ENCODE measurements around the gene HYAL4. TPM values are rescaled to one million over a fixed set of nuclear protein-coding genes. Genes with fewer than 3 reads are reported as not detected.
"Not testable (repeated sequence)": the region's sequence is repeated elsewhere in the genome, so short reads cannot be mapped to it uniquely, and the experiment has no call there.

Gene HYAL4
- total and polyA plus RNA-seq, 8 donors: 0.78 TPM; not detected in 7

DNA sequence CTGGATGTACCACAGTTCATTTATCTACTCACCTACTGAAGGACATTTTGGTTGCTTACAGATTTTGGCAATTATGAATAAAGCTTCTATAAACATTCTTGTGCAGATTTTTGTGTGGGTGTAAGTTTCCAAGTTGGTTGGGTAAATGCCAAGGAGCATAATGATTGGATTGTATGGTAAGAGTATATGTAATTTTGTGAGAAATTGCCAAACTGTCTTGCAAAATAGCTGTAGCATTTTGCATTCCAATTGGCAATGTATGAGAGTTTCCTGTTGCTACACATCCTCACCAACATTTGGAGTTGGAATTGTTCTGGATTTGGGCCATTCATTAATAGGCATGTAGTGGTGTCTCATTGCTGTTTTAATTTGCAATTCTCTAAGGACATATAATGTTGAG, 33.9 kb upstream of the HYAL4 start:
- H3K9me3 ChIP-seq: peaks cover 0 to 12% (median 3%) of the 10 kb centered on the region in 4 donors
- no peak overlapping the region for H3K4me3 ChIP-seq
- DNase-seq: no peak
- TF ChIP-seq EP300 (IDR thresholded peaks at IDR 0.05) (no peak), POLR2AphosphoS5 (IDR thresholded peaks at IDR 0.05) (no peak), POLR2A (IDR thresholded peaks at IDR 0.05) (no peak)
- TF ChIP-seq, protein P1, sequence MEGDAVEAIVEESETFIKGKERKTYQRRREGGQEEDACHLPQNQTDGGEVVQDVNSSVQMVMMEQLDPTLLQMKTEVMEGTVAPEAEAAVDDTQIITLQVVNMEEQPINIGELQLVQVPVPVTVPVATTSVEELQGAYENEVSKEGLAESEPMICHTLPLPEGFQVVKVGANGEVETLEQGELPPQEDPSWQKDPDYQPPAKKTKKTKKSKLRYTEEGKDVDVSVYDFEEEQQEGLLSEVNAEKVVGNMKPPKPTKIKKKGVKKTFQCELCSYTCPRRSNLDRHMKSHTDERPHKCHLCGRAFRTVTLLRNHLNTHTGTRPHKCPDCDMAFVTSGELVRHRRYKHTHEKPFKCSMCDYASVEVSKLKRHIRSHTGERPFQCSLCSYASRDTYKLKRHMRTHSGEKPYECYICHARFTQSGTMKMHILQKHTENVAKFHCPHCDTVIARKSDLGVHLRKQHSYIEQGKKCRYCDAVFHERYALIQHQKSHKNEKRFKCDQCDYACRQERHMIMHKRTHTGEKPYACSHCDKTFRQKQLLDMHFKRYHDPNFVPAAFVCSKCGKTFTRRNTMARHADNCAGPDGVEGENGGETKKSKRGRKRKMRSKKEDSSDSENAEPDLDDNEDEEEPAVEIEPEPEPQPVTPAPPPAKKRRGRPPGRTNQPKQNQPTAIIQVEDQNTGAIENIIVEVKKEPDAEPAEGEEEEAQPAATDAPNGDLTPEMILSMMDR (IDR thresholded peaks at IDR 0.05): no peak
- no peak overlapping the region for H3K27ac ChIP-seq
- H3K27me3 ChIP-seq: no peaks in the 10 kb centered on the region
- no peaks in the 10 kb centered on the region for H3K36me3 ChIP-seq
- intact Hi-C loops (cut with DNase I; ENCODE audit: low total_unique reads): no loop called here
- H3K4me1 ChIP-seq: no peaks in the 10 kb centered on the region

DNA sequence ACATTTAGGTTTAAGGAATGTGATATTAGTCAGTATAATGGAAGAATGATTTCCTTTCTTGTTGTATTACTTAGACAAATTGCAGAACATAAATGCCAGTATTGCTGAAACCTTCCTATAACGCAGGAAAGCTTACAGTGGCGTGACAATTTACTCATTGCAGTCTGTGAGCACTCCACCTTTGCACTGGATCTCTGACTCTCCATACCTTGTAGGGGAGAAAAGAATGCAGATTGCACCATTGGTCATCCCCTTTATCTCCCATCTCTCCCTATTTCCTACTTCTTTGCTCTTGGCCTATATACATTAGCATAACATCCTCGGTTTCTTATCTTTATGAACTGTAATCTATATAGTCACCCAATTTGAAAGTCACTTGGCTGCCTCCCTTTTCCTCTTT, 28.1 kb upstream of the HYAL4 start:
- DNase-seq: no peak
- 70 to 77% (median 76%) methylated on average over 3 of the region's 3 CpGs for WGBS, 5 donors

DNA sequence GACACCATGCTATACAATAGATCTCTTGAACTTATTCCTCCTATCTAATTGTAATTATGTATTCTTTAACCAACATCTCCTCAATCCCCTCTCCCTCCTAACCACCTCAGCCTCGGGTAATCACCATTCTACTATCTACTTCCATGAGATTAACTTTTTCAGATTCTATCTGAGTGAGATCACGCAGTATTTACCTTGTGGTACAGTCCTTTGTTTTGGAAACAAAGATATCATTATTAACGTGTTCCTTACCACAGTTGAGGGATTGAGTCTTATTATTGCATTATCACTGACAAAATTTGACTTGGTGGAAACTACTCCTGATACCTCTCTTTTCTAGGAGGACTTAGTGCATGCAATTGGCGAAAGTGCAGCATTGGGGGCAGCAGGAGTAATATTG, 26.0 kb upstream of the HYAL4 start:
- WGBS, 5 donors: 26 to 44% (median 38%) methylated on average over 4 of the region's 4 CpGs
- Histone ChIP-seq H3K27me3 (no peaks in the 10 kb centered on the region), H3K9me3 (no peaks in the 10 kb centered on the region), H3K27ac (no peak overlapping the region), H3K4me3 (no peak overlapping the region), H3K4me1 (no peaks in the 10 kb centered on the region), H3K36me3 (no peaks in the 10 kb centered on the region)
- TF ChIP-seq POLR2A (IDR thresholded peaks at IDR 0.05) (no peak), EP300 (IDR thresholded peaks at IDR 0.05) (no peak), POLR2AphosphoS5 (IDR thresholded peaks at IDR 0.05) (no peak)
- TF ChIP-seq, protein P1 (IDR thresholded peaks at IDR 0.05): no peak
- intact Hi-C loops (cut with DNase I; ENCODE audit: low total_unique reads): no loop called here
- no peak for DNase-seq

More for the DNA sequence above, 28.1 kb upstream of the HYAL4 start:
- H3K36me3 ChIP-seq: no peaks in the 10 kb centered on the region
- H3K27me3 ChIP-seq: no peaks in the 10 kb centered on the region
- no peaks in the 10 kb centered on the region for H3K9me3 ChIP-seq
- intact Hi-C loops (cut with DNase I; ENCODE audit: low total_unique reads): no loop called here
- TF ChIP-seq EP300 (IDR thresholded peaks at IDR 0.05) (no peak), POLR2AphosphoS5 (IDR thresholded peaks at IDR 0.05) (no peak), POLR2A (IDR thresholded peaks at IDR 0.05) (no peak)
- TF ChIP-seq, protein P1 (IDR thresholded peaks at IDR 0.05): no peak
- H3K4me3 ChIP-seq: no peak overlapping the region
- no peaks in the 10 kb centered on the region for H3K4me1 ChIP-seq
- no peak overlapping the region for H3K27ac ChIP-seq

DNA sequence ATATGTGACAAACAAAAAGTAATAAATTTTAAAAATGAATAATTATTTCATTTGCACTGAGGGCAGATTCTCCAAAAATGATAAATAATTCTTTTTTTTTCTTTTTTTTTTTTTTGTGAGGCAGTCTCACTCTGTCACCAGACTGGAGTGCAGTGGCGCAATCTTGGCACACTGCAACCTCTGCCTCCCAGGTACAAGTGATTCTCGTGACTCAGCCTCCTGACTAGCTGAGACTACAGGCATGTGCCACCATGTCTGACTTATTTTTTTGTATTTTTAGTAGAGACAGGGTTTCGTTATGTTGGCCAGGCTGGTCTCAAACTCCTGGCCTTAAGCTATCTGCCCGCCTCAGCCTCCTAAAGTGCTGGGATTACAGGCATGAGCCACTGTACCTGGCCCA, 25.2 kb upstream of the HYAL4 start:
- H3K9me3 ChIP-seq; DNase-seq; H3K27me3 ChIP-seq; H3K4me1 ChIP-seq; intact Hi-C loops (cut with DNase I; ENCODE audit: low total_unique reads); H3K36me3 ChIP-seq; H3K4me3 ChIP-seq; H3K27ac ChIP-seq: not testable (repeated sequence)
- WGBS, 5 donors: 82 to 90% (median 89%) methylated on average over 4 of the region's 4 CpGs

DNA sequence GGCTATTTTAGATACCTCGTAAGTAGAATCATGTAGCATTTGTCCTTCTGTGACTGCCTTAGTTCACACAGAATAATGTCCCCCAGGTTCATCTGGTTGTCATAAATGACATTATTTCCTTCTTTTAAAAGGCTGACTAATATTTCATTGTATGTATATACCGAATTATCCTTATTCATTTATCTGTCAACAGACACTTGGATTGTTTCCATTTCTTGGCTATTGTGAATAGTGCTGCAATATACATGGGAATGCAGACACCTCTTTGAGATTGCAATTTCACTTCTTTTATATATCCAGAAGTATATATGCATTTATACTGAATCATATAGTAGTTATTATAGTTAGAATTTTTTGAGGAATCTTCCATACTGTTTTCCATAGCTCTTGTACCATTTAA, 24.1 kb upstream of the HYAL4 start:
- Histone ChIP-seq H3K27me3 (no peaks in the 10 kb centered on the region), H3K9me3 (no peaks in the 10 kb centered on the region), H3K36me3 (no peaks in the 10 kb centered on the region), H3K4me3 (no peak overlapping the region), H3K4me1 (peaks cover 0 to 13% (median 6%) of the 10 kb centered on the region in 4 donors), H3K27ac (no peak overlapping the region)
- no peak for TF ChIP-seq EP300 (IDR thresholded peaks at IDR 0.05)
- TF ChIP-seq POLR2AphosphoS5 (IDR thresholded peaks at IDR 0.05): no peak
- no peak for TF ChIP-seq POLR2A (IDR thresholded peaks at IDR 0.05)
- TF ChIP-seq, protein P1 (IDR thresholded peaks at IDR 0.05): no peak
- no peak for DNase-seq
- 84 to 92% (median 87%) methylated on average over 2 of the region's 2 CpGs for WGBS, 5 donors
- intact Hi-C loops (cut with DNase I; ENCODE audit: low total_unique reads): no loop called here
